HG03469 (cell line): Measurements from ENCODE around the gene DUOX2.

Experiments
- ATAC-seq: cut with Tn5 transposase; IDR thresholded peaks from one replicate; pipeline ENCODE4 v1.9.1; 2021; ENCODE audit warnings: mild to moderate bottlenecking, moderate library complexity, moderate number of reproducible peaks; ENCODE audit not compliant: unreplicated experiment

The DUOX2 gene

GRCh38 chr15:45114076-45114750 is at the start of gene DUOX2, which contains the start of gene DUOXA2:
DUOX2 (minus strand) TSS chr15:45114172; CDS start chr15:45113411, 761 bp downstream.
DUOXA2 (plus strand) TSS chr15:45114326; CDS start chr15:45114606, 280 bp downstream.
- ATAC-seq: no peak

- ATAC-seq: no peak
These were observed 49.5 kb upstream of the DUOX2 start for GRCh38 chr15:45163508-45163856.

- ATAC-seq: no peak
These were observed 49.0 kb upstream of the DUOX2 start for GRCh38 chr15:45162771-45163507.

GRCh38 chr15:45161666-45162065 is 47.7 kb upstream of the DUOX2 start:
- ATAC-seq: no peak

- no peak for ATAC-seq
These were observed 44.0 kb upstream of the DUOX2 start for GRCh38 chr15:45157974-45158373.

- ATAC-seq: no peak
These were observed 42.9 kb upstream of the DUOX2 start for GRCh38 chr15:45156744-45157455.

- ATAC-seq: no peak
These were observed 41.8 kb upstream of the DUOX2 start for GRCh38 chr15:45155739-45156138.

- no peak for ATAC-seq
These were observed 38.2 kb upstream of the DUOX2 start for GRCh38 chr15:45151998-45152828.

- ATAC-seq: no peak
These were observed 37.0 kb upstream of the DUOX2 start for GRCh38 chr15:45150997-45151396.

- ATAC-seq: no peak
These were observed 36.5 kb upstream of the DUOX2 start for GRCh38 chr15:45150481-45150880.

GRCh38 chr15:45149060-45149459 is 35.1 kb upstream of the DUOX2 start:
- ATAC-seq: no peak

- no peak for ATAC-seq
These were observed 34.4 kb upstream of the DUOX2 start for GRCh38 chr15:45148076-45149059.

- no peak for ATAC-seq
These were observed 33.6 kb upstream of the DUOX2 start for GRCh38 chr15:45147606-45148005.

GRCh38 chr15:45146405-45146804 is 32.4 kb upstream of the DUOX2 start:
- ATAC-seq: no peak

GRCh38 chr15:45144775-45145174 is 30.8 kb upstream of the DUOX2 start:
- no peak for ATAC-seq

- ATAC-seq: no peak
These were observed 30.0 kb upstream of the DUOX2 start for GRCh38 chr15:45143946-45144345.

GRCh38 chr15:45143056-45143455 is 29.1 kb upstream of the DUOX2 start:
- no peak for ATAC-seq

GRCh38 chr15:45141386-45141785 is 27.4 kb upstream of the DUOX2 start:
- ATAC-seq: no peak

- ATAC-seq: no peak
These were observed 26.7 kb upstream of the DUOX2 start for GRCh38 chr15:45140557-45141250.
